ENCODE data around the gene UNK. TPM values are rescaled to one million over a fixed set of nuclear protein-coding genes. Genes with fewer than 3 reads are reported as not detected.

The UNK gene
- total and polyA plus RNA-seq, 4 donors = 4.0 to 16.4 (median 8.9) TPM

DNA sequence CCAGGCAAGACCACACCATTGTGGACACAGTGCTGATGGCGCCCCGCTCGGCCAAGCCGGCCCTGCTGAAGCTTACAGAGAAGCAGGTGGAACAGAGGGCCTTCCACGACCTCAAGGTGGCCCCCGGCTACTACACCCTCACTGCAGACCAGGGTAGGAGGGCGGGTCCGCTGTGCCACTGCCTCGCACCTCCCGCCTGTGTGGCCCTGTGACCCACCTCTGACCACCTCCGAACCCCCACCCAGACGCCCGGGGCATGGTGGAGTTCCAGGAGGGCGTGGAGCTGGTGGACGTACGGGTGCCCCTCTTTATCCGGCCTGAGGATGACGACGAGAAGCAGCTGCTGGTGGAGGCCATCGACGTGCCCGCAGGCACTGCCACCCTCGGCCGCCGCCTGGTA is 42.3 kb upstream of the UNK start:
- Histone ChIP-seq H3K36me3 (ENCODE audit: control insufficient read depth in 4 of 4, insufficient read depth in 3 of 4, low read depth in 1 of 4, low read length in 3 of 4) (no peaks in the 10 kb centered on the region), H3K9me3 (ENCODE audit: control insufficient read depth in 4 of 4, low read length in 3 of 4) (no peaks in the 10 kb centered on the region), H3K27ac (ENCODE audit: low read depth in 1 of 2, low read length in 2 of 2) (no peak overlapping the region), H3K4me3 (ENCODE audit: low read depth in 1 of 3, low read length in 3 of 3) (no peak overlapping the region), H3K4me1 (ENCODE audit: control insufficient read depth in 4 of 4, insufficient read depth in 4 of 4, low read length in 3 of 4) (peaks cover 2 to 7% (median 2%) of the 10 kb centered on the region in 4 donors), H3K27me3 (ENCODE audit: control insufficient read depth in 4 of 4, insufficient read depth in 4 of 4, low read length in 3 of 4) (no peaks in the 10 kb centered on the region), H3K9ac (ENCODE audit: low read depth in 1 of 2, low read length in 2 of 2) (no peak overlapping the region)
- 87% methylated on average over 25 of the region's 25 CpGs for WGBS
- no peak for DNase-seq (ENCODE audit: low spot score)
- TF ChIP-seq HNF4A (conservative IDR thresholded peaks at IDR 0.05) (no peak), RXRA (IDR thresholded peaks at IDR 0.05) (no peak)

DNA sequence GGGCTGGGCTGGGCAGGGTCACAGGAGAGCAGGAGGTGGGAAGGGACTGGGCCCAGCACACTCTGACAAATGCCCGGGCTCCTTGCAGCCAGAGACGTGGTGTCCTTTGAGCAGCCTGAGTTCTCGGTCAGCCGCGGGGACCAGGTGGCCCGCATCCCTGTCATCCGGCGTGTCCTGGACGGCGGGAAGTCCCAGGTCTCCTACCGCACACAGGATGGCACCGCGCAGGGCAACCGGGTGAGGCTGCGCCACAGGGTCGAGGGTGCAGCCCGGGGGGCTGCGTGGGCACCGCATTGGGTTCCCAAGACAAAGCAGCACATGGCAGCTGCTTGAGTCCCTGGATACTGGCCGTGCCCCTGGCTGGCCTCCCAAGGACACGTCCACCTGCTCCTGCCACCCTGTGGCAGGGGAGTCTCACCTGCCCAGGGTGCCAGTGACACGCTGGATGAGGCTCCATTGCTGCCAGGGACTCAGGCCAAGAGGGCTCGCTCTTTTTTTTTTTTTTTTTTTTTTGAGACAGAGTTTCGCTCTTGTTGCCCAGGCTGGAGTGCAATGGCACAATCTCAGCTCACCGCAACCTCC is 40.9 kb upstream of the UNK start:
- WGBS = 91% methylated on average over 25 of the region's 25 CpGs
- H3K36me3 ChIP-seq (ENCODE audit: control insufficient read depth in 4 of 4, insufficient read depth in 3 of 4, low read depth in 1 of 4, low read length in 3 of 4) = no peaks in the 10 kb centered on the region
- TF ChIP-seq, protein P1, sequence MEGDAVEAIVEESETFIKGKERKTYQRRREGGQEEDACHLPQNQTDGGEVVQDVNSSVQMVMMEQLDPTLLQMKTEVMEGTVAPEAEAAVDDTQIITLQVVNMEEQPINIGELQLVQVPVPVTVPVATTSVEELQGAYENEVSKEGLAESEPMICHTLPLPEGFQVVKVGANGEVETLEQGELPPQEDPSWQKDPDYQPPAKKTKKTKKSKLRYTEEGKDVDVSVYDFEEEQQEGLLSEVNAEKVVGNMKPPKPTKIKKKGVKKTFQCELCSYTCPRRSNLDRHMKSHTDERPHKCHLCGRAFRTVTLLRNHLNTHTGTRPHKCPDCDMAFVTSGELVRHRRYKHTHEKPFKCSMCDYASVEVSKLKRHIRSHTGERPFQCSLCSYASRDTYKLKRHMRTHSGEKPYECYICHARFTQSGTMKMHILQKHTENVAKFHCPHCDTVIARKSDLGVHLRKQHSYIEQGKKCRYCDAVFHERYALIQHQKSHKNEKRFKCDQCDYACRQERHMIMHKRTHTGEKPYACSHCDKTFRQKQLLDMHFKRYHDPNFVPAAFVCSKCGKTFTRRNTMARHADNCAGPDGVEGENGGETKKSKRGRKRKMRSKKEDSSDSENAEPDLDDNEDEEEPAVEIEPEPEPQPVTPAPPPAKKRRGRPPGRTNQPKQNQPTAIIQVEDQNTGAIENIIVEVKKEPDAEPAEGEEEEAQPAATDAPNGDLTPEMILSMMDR (IDR thresholded peaks at IDR 0.05; ENCODE audit: low read depth, low read length, missing input control) = no peak
- TF ChIP-seq RAD21 (IDR thresholded peaks at IDR 0.05) (no peak), FOXA2 (IDR thresholded peaks at IDR 0.05) (no peak), TAF1 (conservative IDR thresholded peaks at IDR 0.05) (no peak), HNF4A (conservative IDR thresholded peaks at IDR 0.05) (no peak), HNF4G (IDR thresholded peaks at IDR 0.05) (no peak), SP1 (IDR thresholded peaks at IDR 0.05) (no peak), EGR1 (IDR thresholded peaks at IDR 0.05; ENCODE audit: low read depth in 2 of 2) (no peak), JUND (IDR thresholded peaks at IDR 0.05) (no peak), FOXA1 (IDR thresholded peaks at IDR 0.05) (no peak), RXRA (IDR thresholded peaks at IDR 0.05) (no peak), YY1 (IDR thresholded peaks at IDR 0.05) (no peak), GABPA (IDR thresholded peaks at IDR 0.05 in 1 of 2, conservative IDR thresholded peaks at IDR 0.05 in 1 of 2) (no peak), NR2F2 (IDR thresholded peaks at IDR 0.05) (no peak)
- TF ChIP-seq, protein P2, sequence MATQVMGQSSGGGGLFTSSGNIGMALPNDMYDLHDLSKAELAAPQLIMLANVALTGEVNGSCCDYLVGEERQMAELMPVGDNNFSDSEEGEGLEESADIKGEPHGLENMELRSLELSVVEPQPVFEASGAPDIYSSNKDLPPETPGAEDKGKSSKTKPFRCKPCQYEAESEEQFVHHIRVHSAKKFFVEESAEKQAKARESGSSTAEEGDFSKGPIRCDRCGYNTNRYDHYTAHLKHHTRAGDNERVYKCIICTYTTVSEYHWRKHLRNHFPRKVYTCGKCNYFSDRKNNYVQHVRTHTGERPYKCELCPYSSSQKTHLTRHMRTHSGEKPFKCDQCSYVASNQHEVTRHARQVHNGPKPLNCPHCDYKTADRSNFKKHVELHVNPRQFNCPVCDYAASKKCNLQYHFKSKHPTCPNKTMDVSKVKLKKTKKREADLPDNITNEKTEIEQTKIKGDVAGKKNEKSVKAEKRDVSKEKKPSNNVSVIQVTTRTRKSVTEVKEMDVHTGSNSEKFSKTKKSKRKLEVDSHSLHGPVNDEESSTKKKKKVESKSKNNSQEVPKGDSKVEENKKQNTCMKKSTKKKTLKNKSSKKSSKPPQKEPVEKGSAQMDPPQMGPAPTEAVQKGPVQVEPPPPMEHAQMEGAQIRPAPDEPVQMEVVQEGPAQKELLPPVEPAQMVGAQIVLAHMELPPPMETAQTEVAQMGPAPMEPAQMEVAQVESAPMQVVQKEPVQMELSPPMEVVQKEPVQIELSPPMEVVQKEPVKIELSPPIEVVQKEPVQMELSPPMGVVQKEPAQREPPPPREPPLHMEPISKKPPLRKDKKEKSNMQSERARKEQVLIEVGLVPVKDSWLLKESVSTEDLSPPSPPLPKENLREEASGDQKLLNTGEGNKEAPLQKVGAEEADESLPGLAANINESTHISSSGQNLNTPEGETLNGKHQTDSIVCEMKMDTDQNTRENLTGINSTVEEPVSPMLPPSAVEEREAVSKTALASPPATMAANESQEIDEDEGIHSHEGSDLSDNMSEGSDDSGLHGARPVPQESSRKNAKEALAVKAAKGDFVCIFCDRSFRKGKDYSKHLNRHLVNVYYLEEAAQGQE (IDR thresholded peaks at IDR 0.05) = no peak
- TF ChIP-seq, protein P3, sequence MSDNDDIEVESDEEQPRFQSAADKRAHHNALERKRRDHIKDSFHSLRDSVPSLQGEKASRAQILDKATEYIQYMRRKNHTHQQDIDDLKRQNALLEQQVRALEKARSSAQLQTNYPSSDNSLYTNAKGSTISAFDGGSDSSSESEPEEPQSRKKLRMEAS (IDR thresholded peaks at IDR 0.05) = no peak
- TF ChIP-seq, protein P4, sequence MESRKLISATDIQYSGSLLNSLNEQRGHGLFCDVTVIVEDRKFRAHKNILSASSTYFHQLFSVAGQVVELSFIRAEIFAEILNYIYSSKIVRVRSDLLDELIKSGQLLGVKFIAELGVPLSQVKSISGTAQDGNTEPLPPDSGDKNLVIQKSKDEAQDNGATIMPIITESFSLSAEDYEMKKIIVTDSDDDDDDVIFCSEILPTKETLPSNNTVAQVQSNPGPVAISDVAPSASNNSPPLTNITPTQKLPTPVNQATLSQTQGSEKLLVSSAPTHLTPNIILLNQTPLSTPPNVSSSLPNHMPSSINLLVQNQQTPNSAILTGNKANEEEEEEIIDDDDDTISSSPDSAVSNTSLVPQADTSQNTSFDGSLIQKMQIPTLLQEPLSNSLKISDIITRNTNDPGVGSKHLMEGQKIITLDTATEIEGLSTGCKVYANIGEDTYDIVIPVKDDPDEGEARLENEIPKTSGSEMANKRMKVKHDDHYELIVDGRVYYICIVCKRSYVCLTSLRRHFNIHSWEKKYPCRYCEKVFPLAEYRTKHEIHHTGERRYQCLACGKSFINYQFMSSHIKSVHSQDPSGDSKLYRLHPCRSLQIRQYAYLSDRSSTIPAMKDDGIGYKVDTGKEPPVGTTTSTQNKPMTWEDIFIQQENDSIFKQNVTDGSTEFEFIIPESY (IDR thresholded peaks at IDR 0.05) = no peak
- H3K27me3 ChIP-seq (ENCODE audit: control insufficient read depth in 4 of 4, insufficient read depth in 4 of 4, low read length in 3 of 4) = no peaks in the 10 kb centered on the region
- peaks cover 0 to 4% (median 0%) of the 10 kb centered on the region in 4 donors for H3K4me1 ChIP-seq (ENCODE audit: control insufficient read depth in 4 of 4, insufficient read depth in 4 of 4, low read length in 3 of 4)
- H3K9me3 ChIP-seq (ENCODE audit: control insufficient read depth in 4 of 4, low read length in 3 of 4) = no peaks in the 10 kb centered on the region
- no peak overlapping the region for H3K9ac ChIP-seq (ENCODE audit: low read depth in 1 of 2, low read length in 2 of 2)
- no peak overlapping the region for H3K4me3 ChIP-seq (ENCODE audit: low read depth in 1 of 3, low read length in 3 of 3)
- H3K27ac ChIP-seq (ENCODE audit: low read depth in 1 of 2, low read length in 2 of 2) = no peak overlapping the region
- DNase-seq (ENCODE audit: low spot score) = no peak
